PFSK-1 (cell line): ENCODE results near the gene NOL4L.

ENCODE experiments used
- FOXP2 ChIP-seq: optimal IDR thresholded peaks from 2 replicates; pipeline ENCODE3; 2011; ENCODE audit warnings: borderline replicate concordance, control low read depth, inconsistent platforms; ENCODE audit not compliant: insufficient read depth; ENCODE audit errors: extremely low read length, extremely low read depth
- POLR2AphosphoS5 ChIP-seq: IDR thresholded peaks from 2 replicates; pipeline ENCODE4 v1.6.1; 2012; ENCODE audit warnings: low read depth, mild to moderate bottlenecking, control low read depth, low read length, moderate library complexity
- REST ChIP-seq, 2 experiments: IDR thresholded peaks; 2 replicates each; pipeline versions ENCODE4 v1.6.1 to v1.8.0; 2011 to 2012; ENCODE audit warnings: low read depth in 2 of 2, low read length in 2 of 2, control low read depth in 1 of 2, inconsistent platforms in 1 of 2, mild to moderate bottlenecking in 1 of 2, moderate library complexity in 1 of 2; ENCODE audit not compliant: insufficient read depth in 1 of 2
- SIN3A ChIP-seq: IDR thresholded peaks from 2 replicates; pipeline ENCODE4 v1.6.1; 2012; ENCODE audit warnings: mild to moderate bottlenecking, low read length, moderate library complexity, borderline replicate concordance; ENCODE audit not compliant: insufficient read depth
- TAF1 ChIP-seq: IDR thresholded peaks from 2 replicates; pipeline ENCODE4 v1.6.1; 2012; ENCODE audit warnings: low read length, control low read depth, borderline replicate concordance; ENCODE audit not compliant: insufficient read depth

- TF ChIP-seq TAF1 (no peak), POLR2AphosphoS5 (no peak), REST (IDR thresholded peaks at IDR 0.05; ENCODE audit: insufficient read depth in 1 of 2, low read depth in 2 of 2, low read length in 2 of 2) (no peak), SIN3A (no peak), FOXP2 (no peak)
Observed at GRCh38 chr20:32566379-32567374, 18.5 kb downstream of the NOL4L start.
